VCaP (cell line): ENCODE results near the gene PHRF1.

Source experiments
- H3K27ac ChIP-seq: fragments of 450-650 bp; 2 replicates; pipeline ENCODE4 v1.5.1; 2017
- TF ChIP-seq, protein P1 (sequence below): fragments of 450-650 bp; conservative IDR thresholded peaks from 2 replicates; pipeline ENCODE4 v1.5.1; 2017; ENCODE audit warnings: mild to moderate bottlenecking, moderate library complexity

PHRF1 gene

DNA sequence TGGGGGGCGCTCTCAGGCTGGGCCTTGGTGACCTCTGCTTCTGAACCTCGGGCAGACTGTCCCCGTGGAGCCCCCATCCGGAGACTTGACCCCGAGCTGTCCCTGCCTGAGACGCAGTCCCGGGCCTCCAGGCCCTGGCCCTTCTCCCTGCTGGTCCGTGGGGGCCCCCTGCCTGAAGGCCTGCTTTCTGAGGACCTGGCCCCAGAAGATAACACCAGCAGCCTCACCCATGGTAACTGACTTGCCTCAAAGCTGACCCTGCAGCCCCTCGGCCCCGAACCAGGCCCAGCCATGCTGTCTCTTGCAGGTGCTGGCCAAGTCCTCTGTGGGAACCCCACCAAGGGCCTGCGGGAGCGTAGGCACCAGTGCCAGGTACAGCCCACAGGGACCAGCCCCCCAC lies 24.7 kb upstream of the PHRF1 start:
- no peak overlapping the region for H3K27ac ChIP-seq
- TF ChIP-seq, protein P1, sequence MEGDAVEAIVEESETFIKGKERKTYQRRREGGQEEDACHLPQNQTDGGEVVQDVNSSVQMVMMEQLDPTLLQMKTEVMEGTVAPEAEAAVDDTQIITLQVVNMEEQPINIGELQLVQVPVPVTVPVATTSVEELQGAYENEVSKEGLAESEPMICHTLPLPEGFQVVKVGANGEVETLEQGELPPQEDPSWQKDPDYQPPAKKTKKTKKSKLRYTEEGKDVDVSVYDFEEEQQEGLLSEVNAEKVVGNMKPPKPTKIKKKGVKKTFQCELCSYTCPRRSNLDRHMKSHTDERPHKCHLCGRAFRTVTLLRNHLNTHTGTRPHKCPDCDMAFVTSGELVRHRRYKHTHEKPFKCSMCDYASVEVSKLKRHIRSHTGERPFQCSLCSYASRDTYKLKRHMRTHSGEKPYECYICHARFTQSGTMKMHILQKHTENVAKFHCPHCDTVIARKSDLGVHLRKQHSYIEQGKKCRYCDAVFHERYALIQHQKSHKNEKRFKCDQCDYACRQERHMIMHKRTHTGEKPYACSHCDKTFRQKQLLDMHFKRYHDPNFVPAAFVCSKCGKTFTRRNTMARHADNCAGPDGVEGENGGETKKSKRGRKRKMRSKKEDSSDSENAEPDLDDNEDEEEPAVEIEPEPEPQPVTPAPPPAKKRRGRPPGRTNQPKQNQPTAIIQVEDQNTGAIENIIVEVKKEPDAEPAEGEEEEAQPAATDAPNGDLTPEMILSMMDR = no peak

DNA sequence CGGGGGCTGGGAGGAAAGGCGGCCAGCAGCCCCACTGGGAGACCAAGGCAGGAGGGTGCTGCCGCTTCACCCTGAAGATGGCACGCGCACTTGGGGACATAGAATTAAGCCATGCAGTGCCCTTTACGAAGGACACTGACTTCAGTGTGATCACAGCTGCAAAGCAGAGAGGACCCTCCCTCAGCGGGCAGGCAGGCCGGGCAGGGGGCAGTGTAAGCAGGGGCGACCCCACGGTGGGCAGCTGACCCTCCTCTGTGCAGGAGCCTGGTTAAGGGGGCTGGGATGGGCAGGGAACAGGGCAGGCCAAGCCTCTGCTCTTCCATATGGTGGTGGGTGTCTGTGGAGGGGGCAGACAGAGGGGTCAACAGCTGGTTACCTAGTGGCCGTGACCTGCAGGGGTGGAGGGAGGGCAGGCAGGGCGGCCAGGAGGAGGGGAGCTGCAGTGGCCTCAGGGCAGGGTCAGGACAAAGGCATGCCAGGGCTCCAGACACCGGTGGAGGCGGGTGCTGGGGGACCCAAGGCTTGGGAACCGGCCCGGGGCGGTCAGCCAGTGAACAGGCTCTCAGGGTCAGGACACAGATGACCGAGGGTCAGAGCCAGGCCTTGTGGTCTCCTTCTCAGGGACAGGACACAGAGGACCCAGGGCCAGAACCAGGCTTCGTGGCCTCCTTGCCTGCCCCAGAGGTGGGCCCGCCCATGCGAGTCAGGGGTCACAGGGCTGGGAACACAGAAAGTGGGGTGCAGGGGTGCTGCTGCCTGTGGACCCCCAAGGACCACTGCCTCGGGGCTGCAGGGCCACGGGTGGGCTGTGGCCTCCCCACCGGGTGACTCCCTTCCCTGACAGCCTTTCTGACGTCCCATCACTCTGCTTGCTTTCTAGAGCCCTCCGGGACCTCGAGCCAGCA lies 22.9 kb upstream of the PHRF1 start:
- peak overlapping the region; percentile 60; the same call in 1 of the 2 replicates for H3K27ac ChIP-seq
- TF ChIP-seq, protein P1 = no peak

DNA sequence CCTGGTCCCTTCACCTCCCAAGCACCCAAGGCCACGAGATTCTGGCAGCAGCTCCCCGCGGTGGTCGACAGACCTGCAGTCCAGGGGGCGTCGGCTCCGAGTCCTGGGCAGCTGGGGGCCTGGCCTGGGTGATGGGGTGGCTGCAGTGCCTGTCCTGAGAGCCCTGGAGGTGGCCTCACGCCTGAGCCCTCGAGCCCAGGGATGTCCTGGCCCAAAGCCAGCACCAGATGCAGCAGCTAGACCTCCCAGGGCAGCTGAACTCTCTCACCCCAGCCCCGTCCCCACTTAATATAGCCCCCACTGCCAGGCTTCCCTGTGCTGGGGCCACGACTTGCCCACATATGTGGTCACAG lies 22.3 kb upstream of the PHRF1 start:
- H3K27ac ChIP-seq = peak overlapping the region; percentile 60; the same call in 1 of the 2 replicates
- TF ChIP-seq, protein P1 = no peak

DNA sequence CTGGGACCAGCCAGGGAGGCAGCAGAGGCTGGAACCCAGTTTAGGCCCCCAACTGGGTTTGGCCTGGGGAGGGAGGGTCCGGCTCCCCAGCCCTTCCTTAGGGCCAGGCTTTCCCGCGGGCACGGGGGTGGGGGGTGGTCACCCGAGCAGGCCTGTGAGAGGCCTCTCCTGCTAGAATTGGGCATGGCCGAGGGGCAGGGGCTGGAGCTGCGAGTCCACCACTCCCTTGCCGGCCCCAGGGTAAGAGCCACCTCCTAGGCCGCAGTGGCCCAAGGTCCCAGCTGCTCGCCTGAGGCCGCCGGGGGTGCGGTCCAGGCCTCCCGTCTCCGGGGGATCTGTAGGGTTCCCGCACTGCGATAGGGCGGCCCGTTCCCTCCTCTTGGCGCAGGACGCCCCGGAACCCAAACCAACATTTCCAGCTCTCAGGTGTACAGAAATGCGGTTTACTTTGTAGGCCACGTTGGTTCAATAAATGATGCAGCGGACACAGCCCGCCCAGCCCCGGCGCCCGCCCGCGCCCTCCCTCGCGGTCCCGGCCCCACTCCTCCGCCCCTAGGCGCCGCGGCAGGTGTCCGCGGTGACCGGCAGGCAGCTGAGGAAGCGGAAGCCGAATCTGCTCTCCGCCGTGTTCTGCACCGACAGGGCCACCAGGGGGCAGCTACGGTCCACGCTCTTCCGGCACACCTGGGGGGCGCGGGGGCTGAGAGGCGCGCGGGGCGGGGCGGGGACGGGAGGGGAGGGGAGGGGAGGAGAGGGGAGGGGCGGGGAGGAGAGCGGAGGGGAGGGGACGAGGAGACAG lies 21.6 kb upstream of the PHRF1 start:
- peak overlapping the region; percentile 60; the same call in 1 of the 2 replicates for H3K27ac ChIP-seq

DNA sequence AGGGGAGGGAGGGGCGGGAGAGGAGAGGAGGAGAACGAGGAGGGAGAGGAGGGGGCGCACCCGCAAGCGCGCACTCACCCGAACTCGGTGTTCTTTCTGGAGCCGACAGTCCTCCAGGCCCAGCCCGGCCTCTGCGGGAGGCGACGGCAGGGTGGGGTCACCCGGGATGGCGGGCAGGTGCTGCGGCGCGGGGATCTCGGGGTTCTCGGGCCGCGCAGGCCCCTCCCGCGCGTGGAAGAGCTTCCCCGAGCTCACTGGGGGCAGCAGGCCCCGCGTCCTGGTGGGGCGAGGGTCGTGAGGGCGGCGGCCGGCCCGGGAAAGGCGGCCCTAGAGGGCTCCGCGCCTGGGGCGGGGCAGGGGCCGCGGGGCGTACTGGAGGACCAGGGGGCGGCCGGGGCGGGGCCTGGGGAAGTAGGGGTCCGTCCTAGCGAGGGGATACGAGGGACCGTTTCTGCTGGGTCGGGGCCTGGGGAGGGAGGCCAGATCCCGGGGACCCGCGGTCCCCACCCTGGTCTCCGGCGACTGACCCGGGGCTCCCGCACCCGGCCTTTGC lies 21.0 kb upstream of the PHRF1 start:
- peak overlapping the region; percentile 47; the same call in 1 of the 2 replicates for H3K27ac ChIP-seq

More for the DNA sequence above, 21.6 kb upstream of the PHRF1 start:
- TF ChIP-seq, protein P1 = peak; percentile 74

DNA sequence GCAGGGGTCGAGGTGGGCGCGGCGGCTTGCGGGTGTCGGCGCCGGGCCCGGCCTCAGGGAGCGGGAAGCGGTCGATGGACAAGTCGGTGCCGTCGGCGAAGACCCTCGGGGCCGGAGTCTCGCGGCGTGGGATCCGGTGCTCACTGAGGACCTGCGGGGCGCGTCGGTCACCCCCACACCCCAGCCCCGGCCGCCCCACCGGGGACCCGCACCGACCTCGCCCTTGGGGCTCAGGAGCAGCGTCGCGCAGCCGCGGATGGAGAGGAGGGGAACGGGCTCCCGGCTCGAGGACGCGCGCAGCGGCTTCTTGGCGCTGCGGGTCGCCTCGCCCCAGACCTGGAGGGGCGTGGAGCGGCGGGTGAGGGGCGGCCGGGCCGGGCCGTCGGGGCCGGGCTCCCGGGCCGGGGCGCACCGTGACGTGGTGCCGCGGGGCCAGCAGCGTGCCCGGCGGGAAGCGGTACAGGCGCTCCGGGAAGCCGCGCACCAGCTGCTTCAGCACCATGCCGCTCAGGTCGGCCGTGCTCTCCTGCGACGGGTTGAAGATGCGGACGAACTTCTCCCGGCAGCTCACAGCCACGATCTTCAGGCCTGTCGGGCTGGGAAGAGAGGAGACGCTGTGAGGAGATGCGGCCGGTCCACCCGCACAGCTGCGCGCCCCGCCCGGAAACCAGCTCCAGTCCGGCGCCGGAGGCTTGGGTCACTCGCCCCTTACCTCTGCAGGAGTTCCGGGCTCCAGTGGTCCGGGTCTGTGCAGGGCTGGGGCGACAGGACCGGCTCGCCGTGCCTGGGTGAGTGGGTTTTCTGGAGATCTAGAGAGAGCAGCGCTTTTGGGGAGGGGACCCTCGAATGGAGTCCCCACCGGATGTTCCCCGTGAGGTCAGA lies 20.2 kb upstream of the PHRF1 start:
- peak overlapping the region; percentile 47; the same call in 1 of the 2 replicates for H3K27ac ChIP-seq
- TF ChIP-seq, protein P1 = no peak

More for the DNA sequence above, 21.0 kb upstream of the PHRF1 start:
- TF ChIP-seq, protein P1 = no peak
